NCI-H69 (cell line): ENCODE results near the gene MYBPC2.

Source experiments
- DNase-seq: peaks from one replicate; lab custom pipeline; 2025; lab: John Stamatoyannopoulos, UW

MYBPC2 gene

DNA sequence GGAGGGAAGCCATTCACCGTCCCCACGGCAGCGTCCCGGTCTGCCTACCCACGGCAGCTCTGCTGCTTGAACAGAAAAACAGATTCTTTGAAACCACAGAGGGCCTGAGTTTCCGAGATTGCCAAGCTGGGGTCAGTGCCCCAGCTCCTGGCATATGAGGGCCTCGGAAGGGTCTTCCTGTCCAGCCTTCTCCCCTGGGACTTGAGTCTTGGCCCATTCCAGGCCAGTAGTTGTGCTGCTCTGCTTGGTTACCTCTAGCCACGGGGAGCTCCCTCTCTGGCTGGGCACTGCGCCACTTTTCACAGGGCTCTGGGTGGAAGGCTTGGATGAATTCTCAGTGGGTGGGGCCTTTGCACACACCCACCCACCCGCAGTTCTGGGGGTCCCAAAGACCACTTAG is 22.6 kb upstream of the MYBPC2 start:
- DNase-seq: no peak

DNA sequence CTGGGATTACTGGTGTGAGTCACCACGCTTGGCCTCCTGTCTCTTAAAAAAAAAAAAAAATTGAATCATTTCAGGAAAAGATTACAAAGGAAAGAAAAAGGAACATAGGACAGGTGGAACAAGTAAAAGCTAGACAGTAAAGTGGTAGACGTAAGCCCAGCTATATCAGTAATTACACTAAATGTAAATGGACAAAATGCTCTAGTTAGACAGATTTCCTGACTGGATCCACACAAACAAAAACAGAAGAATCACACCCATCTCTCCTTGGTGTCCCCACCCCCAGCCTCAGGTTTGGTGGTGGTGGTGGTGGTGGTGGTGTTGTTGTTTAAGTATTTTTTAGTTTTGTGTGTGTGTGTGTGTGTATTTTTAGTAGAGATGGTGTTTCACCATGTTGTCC is 20.3 kb upstream of the MYBPC2 start:
- no peak for DNase-seq

DNA sequence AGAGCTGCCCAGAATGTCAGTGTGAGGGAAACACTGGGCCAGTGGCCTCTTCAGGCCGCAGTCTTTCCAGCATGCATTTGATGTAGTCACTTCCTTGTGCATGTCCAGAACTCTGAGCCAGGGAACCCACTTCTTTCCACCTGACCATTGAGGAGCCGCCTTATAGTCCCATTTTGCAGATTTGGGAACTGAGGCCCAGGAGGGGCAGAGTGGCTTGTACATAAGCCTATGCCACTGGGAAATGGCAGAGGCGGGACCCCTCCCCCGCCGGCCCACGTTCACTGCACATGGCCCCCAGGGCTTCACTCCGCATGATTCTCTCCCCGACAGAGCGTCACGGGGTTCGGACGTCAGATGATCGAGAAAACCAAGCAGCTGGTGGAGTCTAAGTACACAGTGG is 19.6 kb upstream of the MYBPC2 start:
- DNase-seq: no peak

DNA sequence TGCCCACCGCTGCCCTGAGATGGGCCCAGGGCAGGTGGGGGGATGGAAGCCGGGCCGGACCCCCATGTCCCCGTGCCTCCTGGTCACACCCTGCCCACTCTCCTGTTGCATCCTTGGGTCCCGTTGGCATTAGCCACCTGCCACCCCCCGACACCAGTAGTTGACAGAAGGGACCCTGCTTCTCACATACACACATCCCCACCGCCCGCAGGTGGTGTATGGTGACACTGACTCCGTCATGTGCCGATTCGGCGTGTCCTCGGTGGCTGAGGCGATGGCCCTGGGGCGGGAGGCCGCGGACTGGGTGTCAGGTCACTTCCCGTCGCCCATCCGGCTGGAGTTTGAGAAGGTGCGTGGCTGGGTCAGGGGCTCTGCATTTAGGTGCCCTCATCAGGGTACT is 19.2 kb upstream of the MYBPC2 start:
- no peak for DNase-seq

DNA sequence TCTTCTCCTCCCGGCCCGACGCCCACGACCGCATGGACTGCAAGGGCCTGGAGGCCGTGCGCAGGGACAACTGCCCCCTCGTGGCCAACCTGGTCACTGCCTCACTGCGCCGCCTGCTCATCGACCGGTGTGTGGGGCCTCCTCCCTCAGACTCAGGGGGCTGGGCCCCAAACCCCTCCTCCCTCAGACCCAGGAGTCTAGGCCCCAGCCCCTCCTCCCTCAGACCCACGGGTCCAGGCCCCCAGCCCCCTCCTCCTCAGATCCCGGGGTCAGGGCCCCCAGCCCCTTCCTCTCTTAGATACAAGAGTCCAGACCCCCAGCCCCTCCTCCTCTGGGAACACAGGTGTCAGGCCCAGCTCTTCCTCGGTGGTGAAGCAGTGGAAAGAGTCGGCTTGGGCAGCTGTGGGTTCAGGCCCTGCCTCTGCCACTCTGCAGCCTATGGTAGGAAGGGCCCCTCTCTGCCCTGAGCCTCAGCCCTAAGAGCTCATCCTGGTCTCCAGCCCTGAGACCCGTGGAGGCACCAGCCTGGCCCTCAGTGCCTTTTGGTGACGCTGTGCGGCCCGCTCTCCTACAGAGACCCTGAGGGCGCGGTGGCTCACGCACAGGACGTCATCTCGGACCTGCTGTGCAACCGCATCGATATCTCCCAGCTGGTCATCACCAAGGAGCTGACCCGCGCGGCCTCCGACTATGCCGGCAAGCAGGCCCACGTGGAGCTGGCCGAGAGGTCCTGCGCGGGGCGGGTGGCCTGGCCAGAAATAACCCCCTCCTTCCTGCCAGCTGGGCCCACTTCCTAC is 17.6 kb upstream of the MYBPC2 start:
- peak; percentile 31 for DNase-seq

- DNase-seq: no peak
Measured at GRCh38 chr19:50415661-50416033, 17.0 kb upstream of the MYBPC2 start.

DNA sequence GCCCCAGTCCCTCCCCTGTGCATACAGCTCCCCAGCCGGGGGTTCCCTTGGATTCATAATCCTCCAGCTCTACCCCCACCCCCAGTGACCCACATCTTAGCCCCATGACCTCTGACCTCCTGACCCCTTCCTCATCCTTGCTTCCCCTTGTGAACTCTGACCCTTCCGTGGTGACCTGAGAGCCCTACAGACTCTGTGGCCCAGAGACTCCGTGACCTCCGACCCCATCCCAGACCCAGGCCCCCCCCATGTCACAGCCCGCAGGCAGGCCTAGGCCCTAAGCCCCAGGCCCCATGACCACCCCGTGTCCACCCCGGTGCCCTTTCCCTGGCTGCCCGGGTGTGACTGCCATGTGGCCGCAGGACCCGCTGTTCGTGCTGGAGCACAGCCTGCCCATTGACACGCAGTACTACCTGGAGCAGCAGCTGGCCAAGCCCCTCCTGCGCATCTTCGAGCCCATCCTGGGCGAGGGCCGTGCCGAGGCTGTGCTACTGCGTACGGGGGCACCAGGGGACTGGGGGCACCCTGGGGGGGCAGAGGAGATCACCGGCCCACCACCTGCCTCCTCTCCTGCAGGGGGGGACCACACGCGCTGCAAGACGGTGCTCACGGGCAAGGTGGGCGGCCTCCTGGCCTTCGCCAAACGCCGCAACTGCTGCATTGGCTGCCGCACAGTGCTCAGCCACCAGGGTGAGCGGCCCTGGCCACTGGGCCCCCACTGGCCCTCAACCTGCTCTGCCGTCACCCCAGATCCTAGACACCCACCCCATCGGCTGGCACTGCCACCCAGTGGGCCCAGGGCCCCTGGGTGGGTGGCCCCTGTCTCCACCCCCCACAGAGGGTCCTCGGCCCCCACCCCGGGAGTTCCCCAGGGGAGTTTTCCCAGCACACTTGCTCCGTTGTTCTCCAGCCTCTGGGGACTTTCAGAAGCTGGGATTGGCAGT is 16.4 kb upstream of the MYBPC2 start:
- DNase-seq: no peak

GRCh38 chr19:50417111-50418081 is 15.3 kb upstream of the MYBPC2 start:
- peak; percentile 85 for DNase-seq

GRCh38 chr19:50418176-50419021 is 14.3 kb upstream of the MYBPC2 start, which contains the start of gene SPIB:
TSS of gene SPIB (plus strand) at chr19:50418938. CDS start at chr19:50418963, 25 bp downstream.
- DNase-seq: peak; percentile 45

GRCh38 chr19:50419022-50419579 is 13.6 kb upstream of the MYBPC2 start:
- no peak for DNase-seq

GRCh38 chr19:50419580-50420035 is 13.1 kb upstream of the MYBPC2 start:
- DNase-seq: no peak

DNA sequence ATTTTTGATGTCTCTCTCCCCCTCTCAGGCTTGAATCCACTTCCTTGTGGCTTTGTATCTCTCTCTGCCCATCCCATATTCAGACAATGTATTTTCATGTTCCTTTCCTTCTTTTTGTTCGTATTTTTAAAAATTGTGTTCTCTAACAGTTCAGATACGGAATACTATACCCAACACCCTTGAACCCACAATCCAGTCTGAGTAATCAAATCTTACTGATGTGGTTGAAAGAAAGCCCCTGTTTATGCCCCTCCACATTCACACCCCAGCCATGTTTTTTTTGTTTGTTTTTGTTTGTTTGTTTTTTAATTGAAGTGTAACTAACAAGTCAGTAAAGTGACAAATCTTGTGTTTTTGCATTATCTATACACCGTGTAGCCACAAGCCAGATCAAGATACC is 12.6 kb upstream of the MYBPC2 start:
- DNase-seq: no peak

- no peak for DNase-seq
Measured at GRCh38 chr19:50420808-50421207, 11.9 kb upstream of the MYBPC2 start.

DNA sequence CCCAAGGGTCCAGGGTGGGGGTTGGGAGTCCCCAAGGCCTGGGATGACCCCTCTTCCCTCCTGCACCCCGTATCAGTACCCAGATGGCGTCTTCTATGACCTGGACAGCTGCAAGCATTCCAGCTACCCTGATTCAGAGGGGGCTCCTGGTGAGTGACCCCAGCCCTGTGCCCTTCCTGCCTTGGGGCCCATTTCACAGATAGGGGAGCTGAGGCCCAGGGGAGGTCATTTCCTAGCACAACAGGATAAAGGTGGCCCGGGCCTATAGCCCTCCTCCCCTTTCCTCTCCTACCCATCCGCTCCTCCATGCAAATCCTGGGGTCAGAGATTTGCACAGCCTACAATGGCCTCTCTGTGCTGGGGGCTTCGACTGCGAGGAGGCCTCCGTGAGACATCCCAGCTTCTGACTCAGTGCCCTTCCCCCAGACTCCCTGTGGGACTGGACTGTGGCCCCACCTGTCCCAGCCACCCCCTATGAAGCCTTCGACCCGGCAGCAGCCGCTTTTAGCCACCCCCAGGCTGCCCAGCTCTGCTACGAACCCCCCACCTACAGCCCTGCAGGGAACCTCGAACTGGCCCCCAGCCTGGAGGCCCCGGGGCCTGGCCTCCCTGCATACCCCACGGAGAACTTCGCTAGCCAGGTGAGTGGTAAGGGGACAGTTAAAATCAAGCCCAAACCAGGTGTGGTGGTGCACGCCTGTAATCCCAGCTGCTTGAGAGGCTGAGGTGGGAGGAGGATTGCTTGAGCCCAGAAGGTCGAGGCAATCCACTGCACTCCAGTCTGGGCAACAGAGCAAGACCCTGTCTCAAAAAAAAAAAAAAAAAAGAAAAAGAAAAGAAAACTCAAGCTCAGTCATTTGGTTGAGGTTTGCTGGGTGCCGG is 10.1 kb upstream of the MYBPC2 start:
- DNase-seq: no peak

DNA sequence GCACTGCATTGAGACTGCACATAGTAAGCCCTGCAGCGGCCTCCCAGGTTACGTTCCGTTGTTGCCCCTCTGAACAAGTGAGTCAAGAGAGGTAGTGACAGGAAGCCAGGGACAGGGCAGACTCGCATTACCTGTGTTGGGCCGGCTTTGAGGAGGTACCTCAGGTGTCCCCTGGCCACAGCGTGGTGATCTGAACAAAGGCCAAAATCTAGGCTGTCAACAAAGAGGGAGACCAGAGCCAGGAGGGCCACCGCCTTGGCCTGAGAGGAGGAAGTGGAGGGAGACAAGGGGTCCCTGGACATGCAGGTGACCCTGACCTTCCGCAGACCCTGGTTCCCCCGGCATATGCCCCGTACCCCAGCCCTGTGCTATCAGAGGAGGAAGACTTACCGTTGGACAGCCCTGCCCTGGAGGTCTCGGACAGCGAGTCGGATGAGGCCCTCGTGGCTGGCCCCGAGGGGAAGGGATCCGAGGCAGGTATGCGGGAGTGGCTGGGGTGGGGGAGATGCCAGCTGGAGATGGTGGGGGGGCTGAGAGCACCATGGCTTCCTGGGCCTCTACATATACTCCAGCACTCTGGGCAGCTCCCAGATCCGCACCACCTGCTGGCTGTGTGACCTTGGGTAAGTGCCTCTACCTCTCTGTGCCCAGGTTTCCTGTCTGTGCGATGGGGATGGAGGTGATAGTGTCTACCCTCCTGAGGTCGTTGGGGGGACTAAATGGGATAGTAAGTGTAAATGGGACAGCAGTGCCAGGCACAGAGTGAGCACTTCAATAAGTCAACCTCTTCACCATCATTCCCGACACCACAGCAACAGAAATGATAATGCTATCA is 9.2 kb upstream of the MYBPC2 start:
- no peak for DNase-seq

- DNase-seq: no peak
Measured at GRCh38 chr19:50425581-50425980, 7.1 kb upstream of the MYBPC2 start.

- DNase-seq: no peak
Measured at GRCh38 chr19:50427318-50427925, 5.3 kb upstream of the MYBPC2 start.

DNA sequence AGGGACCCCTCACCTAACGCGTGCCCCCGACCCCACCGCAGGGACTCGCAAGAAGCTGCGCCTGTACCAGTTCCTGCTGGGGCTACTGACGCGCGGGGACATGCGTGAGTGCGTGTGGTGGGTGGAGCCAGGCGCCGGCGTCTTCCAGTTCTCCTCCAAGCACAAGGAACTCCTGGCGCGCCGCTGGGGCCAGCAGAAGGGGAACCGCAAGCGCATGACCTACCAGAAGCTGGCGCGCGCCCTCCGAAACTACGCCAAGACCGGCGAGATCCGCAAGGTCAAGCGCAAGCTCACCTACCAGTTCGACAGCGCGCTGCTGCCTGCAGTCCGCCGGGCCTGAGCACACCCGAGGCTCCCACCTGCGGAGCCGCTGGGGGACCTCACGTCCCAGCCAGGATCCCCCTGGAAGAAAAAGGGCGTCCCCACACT is 4.7 kb upstream of the MYBPC2 start:
- peak; percentile 42 for DNase-seq
